Retinal pigment epithelial cell (primary cell): ENCODE results near the gene EMID1.

Source experiments
- DNase-seq: peaks from one replicate; pipeline ENCODE4 v3.0.0-alpha.2; 2010; ENCODE audit warnings: low read depth
- H3K4me3 ChIP-seq: 2 replicates; pipeline ENCODE4 v1.5.1; 2011; ENCODE audit warnings: mild to moderate bottlenecking, low read length, control low read depth, moderate library complexity
- TF ChIP-seq, protein P1 (sequence below): conservative IDR thresholded peaks from 2 replicates; pipeline ENCODE4 v1.5.1; 2011; ENCODE audit warnings: low read depth, low read length, control low read depth, inconsistent platforms

Gene EMID1

GRCh38 chr22:29265305-29265704, 59.6 kb downstream of the EMID1 start:
- no peak overlapping the region for H3K4me3 ChIP-seq
- TF ChIP-seq, protein P1, sequence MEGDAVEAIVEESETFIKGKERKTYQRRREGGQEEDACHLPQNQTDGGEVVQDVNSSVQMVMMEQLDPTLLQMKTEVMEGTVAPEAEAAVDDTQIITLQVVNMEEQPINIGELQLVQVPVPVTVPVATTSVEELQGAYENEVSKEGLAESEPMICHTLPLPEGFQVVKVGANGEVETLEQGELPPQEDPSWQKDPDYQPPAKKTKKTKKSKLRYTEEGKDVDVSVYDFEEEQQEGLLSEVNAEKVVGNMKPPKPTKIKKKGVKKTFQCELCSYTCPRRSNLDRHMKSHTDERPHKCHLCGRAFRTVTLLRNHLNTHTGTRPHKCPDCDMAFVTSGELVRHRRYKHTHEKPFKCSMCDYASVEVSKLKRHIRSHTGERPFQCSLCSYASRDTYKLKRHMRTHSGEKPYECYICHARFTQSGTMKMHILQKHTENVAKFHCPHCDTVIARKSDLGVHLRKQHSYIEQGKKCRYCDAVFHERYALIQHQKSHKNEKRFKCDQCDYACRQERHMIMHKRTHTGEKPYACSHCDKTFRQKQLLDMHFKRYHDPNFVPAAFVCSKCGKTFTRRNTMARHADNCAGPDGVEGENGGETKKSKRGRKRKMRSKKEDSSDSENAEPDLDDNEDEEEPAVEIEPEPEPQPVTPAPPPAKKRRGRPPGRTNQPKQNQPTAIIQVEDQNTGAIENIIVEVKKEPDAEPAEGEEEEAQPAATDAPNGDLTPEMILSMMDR, result no peak
- DNase-seq, result no peak

GRCh38 chr22:29265929-29266328, 60.2 kb downstream of the EMID1 start:
- H3K4me3 ChIP-seq, result no peak overlapping the region
- TF ChIP-seq, protein P1, result no peak
- DNase-seq, result no peak

DNA sequence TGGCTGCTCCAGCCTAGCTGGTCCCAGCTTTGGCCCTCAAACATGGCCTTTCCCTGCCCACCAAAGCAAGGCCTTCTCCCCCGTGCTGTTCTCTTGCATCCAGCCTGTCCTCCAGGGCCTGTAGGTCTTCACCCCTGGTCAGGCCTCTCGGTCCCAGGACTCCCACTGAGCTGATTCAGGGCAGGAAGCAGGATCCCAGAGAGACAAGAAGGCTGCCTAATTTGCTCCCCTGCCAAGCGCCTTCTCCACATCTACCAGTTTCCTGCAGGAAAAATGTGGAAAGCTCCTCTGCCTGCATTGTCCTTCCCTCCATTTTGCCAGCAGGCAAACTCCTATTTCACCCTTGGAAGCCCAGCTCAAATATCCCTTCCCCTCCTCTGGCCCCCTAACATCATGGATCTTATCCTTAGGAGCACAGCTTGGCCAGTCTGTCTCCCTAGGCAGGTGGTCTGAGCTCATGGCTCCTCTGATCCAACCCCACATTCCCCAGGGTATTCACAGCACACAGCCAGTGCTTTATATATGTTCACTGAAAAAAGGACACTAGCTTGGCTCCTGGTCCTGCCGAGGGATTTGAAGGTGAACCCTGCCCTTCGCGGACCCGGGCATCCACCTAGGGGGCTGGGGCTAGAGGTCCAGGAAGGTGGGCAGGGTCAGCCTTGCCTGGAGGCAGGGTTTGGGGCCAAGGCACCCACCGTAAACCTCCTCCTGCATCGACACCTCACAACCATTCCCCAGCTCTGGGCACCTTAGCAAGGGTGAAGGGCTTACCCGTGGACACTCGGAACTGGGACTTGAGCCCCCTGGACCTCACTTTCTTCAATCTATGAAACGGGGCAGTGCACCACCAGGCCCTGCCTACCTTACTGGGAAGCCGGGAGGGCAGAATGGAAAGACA, 61.1 kb downstream of the EMID1 start:
- H3K4me3 ChIP-seq, result peak overlapping the region; percentile 92
- TF ChIP-seq, protein P1, result no peak
- no peak for DNase-seq

DNA sequence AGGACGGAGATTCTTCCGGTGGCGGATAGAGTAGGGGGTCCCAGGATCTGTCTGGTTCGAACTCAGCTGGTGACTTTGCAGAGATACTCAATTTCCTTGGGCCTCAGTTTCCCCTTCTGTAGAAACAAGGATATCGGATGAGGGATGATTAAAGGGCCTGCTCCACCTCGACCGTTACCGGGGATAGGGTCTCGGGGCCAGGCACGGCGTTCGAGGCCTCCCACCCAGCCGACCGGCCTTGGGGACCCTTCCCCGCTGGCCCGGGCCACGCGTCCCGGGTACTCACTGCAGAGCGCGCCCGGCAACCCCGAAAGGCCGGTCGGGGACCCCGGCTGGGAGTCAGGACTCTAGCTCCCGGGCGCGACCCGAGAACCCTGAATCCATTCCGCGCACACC, 61.8 kb downstream of the EMID1 start:
- no peak for DNase-seq
- TF ChIP-seq, protein P1, result no peak
- peak overlapping the region; percentile 92 for H3K4me3 ChIP-seq

DNA sequence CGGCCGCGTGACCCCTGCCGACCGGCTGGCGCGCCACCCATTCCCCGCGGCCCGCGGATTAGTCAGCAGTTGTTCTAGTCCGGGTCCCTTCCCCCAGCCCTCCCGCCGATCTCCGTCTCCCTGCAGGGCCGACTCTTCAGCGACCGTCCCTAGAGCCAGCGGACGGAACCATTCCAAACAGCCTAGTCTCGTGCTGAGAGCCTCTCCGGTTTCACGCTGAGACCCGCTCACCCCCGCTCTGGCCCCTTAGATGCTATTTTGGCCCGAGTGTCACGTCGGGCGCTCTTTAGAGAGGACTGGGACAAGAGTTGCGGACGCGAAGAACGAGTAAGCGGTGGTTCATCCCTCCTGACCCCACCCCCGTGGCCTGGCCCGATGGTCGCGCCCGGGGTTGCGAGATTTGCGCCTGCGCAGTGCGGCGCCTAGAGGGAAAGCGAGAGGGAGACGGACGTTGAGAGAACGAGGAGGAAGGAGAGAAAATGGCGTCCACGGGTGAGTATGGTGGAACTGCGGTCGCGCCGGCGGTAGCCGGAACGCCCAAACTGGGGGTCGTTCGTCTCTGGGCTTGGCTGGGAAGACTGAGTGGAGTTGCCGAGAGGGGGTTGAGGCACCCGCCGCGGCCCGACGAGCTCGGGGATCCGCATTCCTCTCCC, 62.3 kb downstream of the EMID1 start, which contains the start of the genes EWSR1 and RHBDD3:
Gene EWSR1 (plus strand): TSS at position 411 of the 653 bp plus-strand sequence. CDS start 69 bp downstream, at position 480.
Gene RHBDD3 (minus strand): TSS at position 124 of the 653 bp plus-strand sequence. CDS start 2,355 bp downstream, outside the sequence.
- TF ChIP-seq, protein P1, result no peak
- peak; percentile 92 for DNase-seq
- peak within 1 kb of the TSS; percentile 92 for H3K4me3 ChIP-seq

DNA sequence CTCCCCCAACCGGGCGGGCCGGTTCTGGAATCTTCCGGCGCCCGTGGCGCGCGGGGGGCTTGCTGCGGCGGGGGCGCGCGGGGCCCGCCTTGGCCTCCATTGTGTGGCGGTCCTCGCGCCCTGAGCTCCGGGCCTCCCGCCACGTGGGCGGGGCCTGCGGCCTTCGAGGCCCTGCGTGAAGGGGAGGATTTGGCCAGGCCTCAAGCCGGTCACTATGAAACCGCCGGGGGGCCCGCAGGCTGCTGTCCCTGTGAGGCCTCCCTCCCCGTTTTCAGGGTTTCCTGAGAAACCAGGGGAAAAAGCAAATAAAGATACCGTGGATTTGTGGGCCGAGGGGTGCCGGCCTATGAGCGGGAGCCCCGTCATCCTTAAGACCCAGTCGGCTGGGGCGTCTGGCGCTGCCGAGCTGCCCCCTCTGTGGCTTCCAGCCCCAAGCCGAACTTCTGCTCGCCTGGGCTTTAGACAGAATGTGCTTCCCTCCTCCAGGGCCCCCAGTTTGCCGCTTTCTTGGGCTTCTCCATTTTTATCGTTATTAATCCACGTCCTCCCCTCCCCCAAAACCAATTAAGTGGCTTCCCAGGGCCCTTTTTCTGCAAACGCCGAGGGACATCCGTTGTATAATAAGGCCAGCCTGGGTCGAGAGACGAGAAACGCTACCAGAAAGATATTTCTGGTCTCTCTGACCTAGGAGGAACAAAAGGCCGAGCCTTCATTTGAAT, 63.0 kb downstream of the EMID1 start:
- TF ChIP-seq, protein P1, result no peak
- peak overlapping the region; percentile 92 for H3K4me3 ChIP-seq
- DNase-seq, result peak; percentile 39
